Endodermal cell (in vitro differentiated cells): ENCODE data around the gene AQP12A. TPM values are rescaled to one million over a fixed set of nuclear protein-coding genes. Genes with fewer than 3 reads are reported as not detected.
"Not testable (repeated sequence)": the region's sequence is repeated elsewhere in the genome, so short reads cannot be mapped to it uniquely, and the experiment has no call there.

Source experiments
- DNase-seq: peaks from one replicate; pipeline ENCODE4 v3.0.0-alpha.2; 2017
- H3K27ac ChIP-seq: 2 replicates; pipeline ENCODE4 v1.5.1; 2013; ENCODE audit warnings: mild to moderate bottlenecking, low read depth, low read length, moderate library complexity
- H3K27me3 ChIP-seq: 2 replicates; pipeline ENCODE4 v1.6.1; 2013; ENCODE audit warnings: mild to moderate bottlenecking, low read length, moderate library complexity; ENCODE audit not compliant: insufficient read depth, control insufficient read depth, poor library complexity, severe bottlenecking
- H3K36me3 ChIP-seq: 2 replicates; pipeline ENCODE4 v1.7.0; 2013; ENCODE audit warnings: mild to moderate bottlenecking, low read length, moderate library complexity; ENCODE audit not compliant: control insufficient read depth, insufficient read depth
- H3K4me1 ChIP-seq: one replicate; pipeline ENCODE4 v1.7.0; 2013; ENCODE audit warnings: low read length; ENCODE audit not compliant: control insufficient read depth, insufficient read depth
- H3K4me3 ChIP-seq: 2 replicates; pipeline ENCODE4 v1.5.1; 2013; ENCODE audit warnings: mild to moderate bottlenecking, low read length, moderate library complexity
- H3K9ac ChIP-seq: 2 replicates; pipeline ENCODE4 v1.6.1; 2013; ENCODE audit warnings: mild to moderate bottlenecking, low read length, moderate library complexity; ENCODE audit not compliant: poor library complexity, severe bottlenecking; ENCODE audit errors: extremely low read depth
- H3K9me3 ChIP-seq: 2 replicates; pipeline ENCODE4 v1.6.1; 2013; ENCODE audit warnings: mild to moderate bottlenecking, low read length, moderate library complexity; ENCODE audit not compliant: control insufficient read depth
- H3K27ac Mint-ChIP-seq: 2 replicates; pipeline ENCODE4 v1.8.0; 2020; ENCODE audit warnings: mixed read lengths
- H3K27me3 Mint-ChIP-seq: 2 replicates; pipeline ENCODE4 v1.8.0; 2021; ENCODE audit warnings: mild to moderate bottlenecking, mixed read lengths; ENCODE audit not compliant: insufficient read depth
- H3K36me3 Mint-ChIP-seq: 2 replicates; pipeline ENCODE4 v1.8.0; 2020; ENCODE audit warnings: low read depth, mixed read lengths
- H3K4me1 Mint-ChIP-seq: 2 replicates; pipeline ENCODE4 v1.8.0; 2020; ENCODE audit warnings: mixed read lengths
- H3K4me3 Mint-ChIP-seq: 2 replicates; pipeline ENCODE4 v1.8.0; 2020; ENCODE audit warnings: mild to moderate bottlenecking, moderate library complexity, mixed read lengths
- H3K9me3 Mint-ChIP-seq: 2 replicates; pipeline ENCODE4 v1.8.0; 2020; ENCODE audit warnings: mild to moderate bottlenecking, mixed read lengths
- CTCF ChIP-seq: fragments of 200-600 bp; sonication (generic); conservative IDR thresholded peaks from 2 replicates; pipeline ENCODE4 v1.5.0; 2021; ENCODE audit warnings: antibody characterized with exemption, mild to moderate bottlenecking
- WGBS, 2 experiments: methylation state at CpG; one replicate each; pipeline versions ENCODE4 v1.1.5 to v1.1.7; 2013; ENCODE audit warnings: missing lambda C conversion rate in 2 of 2, mixed read lengths in 1 of 2; ENCODE audit not compliant: insufficient coverage in 1 of 2, insufficient read length in 1 of 2; 5-methylcytosine and 5-hydroxymethylcytosine counted together
- long read RNA-seq, 4 experiments: library from polyadenylated mRNA in 2 of 4; library from RNA in 1 of 4; library from capped mRNA in 1 of 4; stranded (forward) in 3 of 4; unstranded in 1 of 4; transcript quantifications; one replicate each; pipeline ENCODE4 v2.0.0, GENCODE V29; 2020 to 2021; ENCODE audit warnings: inconsistent platforms in 1 of 4
- polyA plus RNA-seq, 2 experiments: library from polyadenylated mRNA; stranded (reverse); fragments of 50-300 nt; gene quantifications; one replicate each; pipeline ENCODE4 v1.2.3, GENCODE V29; 2013
- total RNA-seq, 2 donors: library from RNA; stranded (reverse); fragmentation: NEBNext Ultra II Directional in 1 of 2; extraction: Animal tissue kit (Norgen Biotek cat#: 25700) in 1 of 2; gene quantifications; 2 replicates in 1 of 2; 3 replicates in 1 of 2; pipeline ENCODE4 v1.2.1, GENCODE V29; 2021

AQP12A gene
- total RNA-seq: not detected
- polyA plus RNA-seq (2013, experiment 1 of 2): not detected
- not detected for polyA plus RNA-seq (2013, experiment 2 of 2)
- long read RNA-seq, experiment 1: 0 reads
- long read RNA-seq, experiment 2, partial matches to known transcripts: 1 of 1 reads
- long read RNA-seq, experiment 2, other reads (novel, unspliced or antisense): 0 of 1 reads
- long read RNA-seq, experiment 3, partial matches to known transcripts: 0 of 1 reads
- long read RNA-seq, experiment 3, other reads (novel, unspliced or antisense): 1 of 1 reads
- long read RNA-seq, experiment 4: 0 reads

DNA sequence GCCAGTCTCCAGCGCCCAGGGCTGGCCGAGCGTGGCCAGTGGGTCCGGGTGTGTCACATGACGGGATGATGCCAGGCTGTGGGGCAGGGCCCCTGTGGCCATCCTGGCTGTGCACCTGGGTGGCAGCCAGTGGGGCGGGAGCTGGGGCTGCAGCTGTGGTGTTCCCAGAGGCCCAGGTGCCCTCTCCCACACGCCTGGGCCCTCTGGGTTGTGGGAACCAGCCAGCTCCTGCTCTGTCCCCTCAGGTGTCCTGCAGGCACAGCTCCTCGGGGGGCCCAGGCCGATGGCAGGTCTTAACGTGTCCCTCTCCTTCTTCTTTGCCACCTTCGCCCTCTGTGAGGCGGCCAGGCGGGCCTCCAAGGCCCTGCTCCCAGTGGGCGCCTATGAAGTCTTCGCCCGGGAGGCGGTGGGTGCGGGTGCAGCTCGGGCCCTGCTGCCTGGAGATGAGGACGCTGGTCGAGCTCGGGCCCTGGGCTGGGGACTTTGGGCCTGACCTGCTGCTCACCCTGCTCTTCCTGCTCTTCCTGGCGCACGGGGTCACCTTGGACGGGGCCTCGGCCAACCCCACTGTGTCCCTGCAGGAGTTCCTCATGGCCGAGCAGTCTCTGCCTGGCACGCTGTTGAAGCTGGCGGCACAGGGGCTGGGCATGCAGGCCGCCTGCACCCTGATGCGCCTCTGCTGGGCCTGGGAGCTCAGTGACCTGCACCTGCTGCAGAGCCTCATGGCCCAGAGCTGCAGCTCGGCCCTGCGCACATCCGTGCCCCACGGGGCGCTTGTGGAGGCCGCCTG, at the start of gene AQP12A:
AQP12A (plus strand) TSS at position 236 of the 790 bp plus-strand sequence; CDS start at position 284, 48 bp downstream.
- H3K9ac ChIP-seq, H3K27me3 ChIP-seq, H3K36me3 ChIP-seq, H3K9me3 ChIP-seq, H3K4me3 ChIP-seq, H3K4me1 ChIP-seq, H3K27ac ChIP-seq, H3K4me1 Mint-ChIP-seq, H3K9me3 Mint-ChIP-seq, H3K36me3 Mint-ChIP-seq, H3K4me3 Mint-ChIP-seq, H3K27ac Mint-ChIP-seq, H3K27me3 Mint-ChIP-seq: not testable (repeated sequence)
- WGBS, 2 experiments: 84 to 92% methylated on average over 6 to 30 of the region's 37 CpGs
- peak; percentile 39 for DNase-seq

- Histone ChIP-seq H3K4me1 (no peaks in the 10 kb centered on the region), H3K9me3 (no peaks in the 10 kb centered on the region), H3K27me3 (peaks cover 19% of the 10 kb centered on the region), H3K4me3 (no peak overlapping the region), H3K9ac (no peak overlapping the region), H3K36me3 (no peaks in the 10 kb centered on the region), H3K27ac (no peak overlapping the region)
- DNase-seq: peak; percentile 44
- no peaks in the 10 kb centered on the region for H3K36me3 Mint-ChIP-seq
- peaks cover 5% of the 10 kb centered on the region for H3K9me3 Mint-ChIP-seq
- 81 to 89% methylated on average over 14 to 36 of the region's 36 CpGs for WGBS, 2 experiments
- H3K27ac Mint-ChIP-seq: no peak overlapping the region
- peaks cover 20% of the 10 kb centered on the region for H3K27me3 Mint-ChIP-seq
- TF ChIP-seq CTCF: no peak
- H3K4me1 Mint-ChIP-seq: peaks cover 1% of the 10 kb centered on the region
- no peak overlapping the region for H3K4me3 Mint-ChIP-seq
Observed at GRCh38 chr2:240642061-240642805, 49.4 kb upstream of the AQP12A start.

GRCh38 chr2:240642806-240643092, 48.9 kb upstream of the AQP12A start:
- Histone ChIP-seq H3K9ac (no peak overlapping the region), H3K4me3 (no peak overlapping the region), H3K27ac (no peak overlapping the region), H3K27me3 (peaks cover 19% of the 10 kb centered on the region), H3K36me3 (no peaks in the 10 kb centered on the region), H3K9me3 (no peaks in the 10 kb centered on the region), H3K4me1 (no peaks in the 10 kb centered on the region)
- WGBS, 2 experiments: 96% methylated on average over 11 of the region's 11 CpGs
- peaks cover 1% of the 10 kb centered on the region for H3K4me1 Mint-ChIP-seq
- H3K27ac Mint-ChIP-seq: no peak overlapping the region
- H3K27me3 Mint-ChIP-seq: peaks cover 20% of the 10 kb centered on the region
- H3K4me3 Mint-ChIP-seq: no peak overlapping the region
- no peak for DNase-seq
- peaks cover 3% of the 10 kb centered on the region for H3K9me3 Mint-ChIP-seq
- no peaks in the 10 kb centered on the region for H3K36me3 Mint-ChIP-seq
- no peak for TF ChIP-seq CTCF
